Thyroid gland (tissue), 4 donors: Measurements from ENCODE around the gene RGS9.

ENCODE experiments used
- CTCF ChIP-seq, 6 experiments: fragments of 200-600 bp in 3 of 6; fragments of 450-650 bp in 3 of 6; sonication (generic) in 3 of 6; IDR thresholded peaks; one replicate each; pipeline ENCODE4 v1.5.1; 2016 to 2019; ENCODE audit warnings: antibody characterized with exemption in 6 of 6, mild to moderate bottlenecking in 2 of 6, inconsistent platforms in 1 of 6, moderate library complexity in 1 of 6
- POLR2A ChIP-seq, 2 donors: fragments of 450-650 bp; IDR thresholded peaks; one replicate each; pipeline ENCODE4 v1.6.1; 2017; ENCODE audit warnings: antibody characterized with exemption in 2 of 2, mild to moderate bottlenecking in 2 of 2, moderate library complexity in 1 of 2

- TF ChIP-seq CTCF (IDR thresholded peaks at IDR 0.05), result no peak
- TF ChIP-seq POLR2A (IDR thresholded peaks at IDR 0.05), result no peak
Observed at GRCh38 chr17:65177901-65178300, 40.7 kb downstream of the RGS9 start.
